Right cardiac atrium (tissue), 5 donors: ENCODE data around the gene POLR3F. TPM values are rescaled to one million over a fixed set of nuclear protein-coding genes. Genes with fewer than 3 reads are reported as not detected.

Experiments
- ATAC-seq, 2 donors: fragments of 200-7000 bp; cut with Tn5 transposase; one replicate each; pipeline versions ENCODE4 v1.8.0 to v1.9.1; 2020; ENCODE audit warnings: moderate library complexity in 2 of 2, mild to moderate bottlenecking in 1 of 2
- DNase-seq, 3 donors: peaks; one replicate each; pipeline ENCODE4 v3.0.0-alpha.2; 2020
- H3K27ac ChIP-seq: one replicate; pipeline ENCODE4 v1.5.1; 2013; ENCODE audit warnings: mild to moderate bottlenecking, low read length, control low read depth, moderate library complexity
- H3K27me3 ChIP-seq: one replicate; pipeline ENCODE4 v1.6.1; 2013; ENCODE audit not compliant: control insufficient read depth, insufficient read depth
- H3K4me1 ChIP-seq: one replicate; pipeline ENCODE4 v1.6.1; 2013; ENCODE audit warnings: low read length; ENCODE audit not compliant: control insufficient read depth, insufficient read depth
- H3K4me3 ChIP-seq: one replicate; pipeline ENCODE4 v1.5.1; 2013; ENCODE audit warnings: low read length, control low read depth
- H3K9me3 ChIP-seq: one replicate; pipeline ENCODE4 v1.6.1; 2013; ENCODE audit warnings: low read length; ENCODE audit not compliant: control insufficient read depth
- WGBS: extraction: QIAGEN DNeasy Blood & Tissue Kit; methylation state at CpG from one replicate; pipeline ENCODE4 v1.1.7; 2013; 5-methylcytosine and 5-hydroxymethylcytosine counted together
- intact Hi-C, 4 donors: fragments of 100-400 bp; cut with DNase I; formaldehyde crosslinking; loops; one replicate each; pipeline versions ENCODE4 v1.11.0 to v1.14.0; 2022 to 2023
- microRNA-seq, 2 donors: library from miRNA; unstranded; fragments of <30 nt; microRNA quantifications; one replicate each; pipeline ENCODE4 v1.2.0, GENCODE V29; 2020 to 2021
- polyA plus RNA-seq: library from polyadenylated mRNA; stranded (reverse); fragments of 200-250 nt; gene quantifications from one replicate; pipeline ENCODE4 v1.2.3, GENCODE V29; 2013
- total RNA-seq, 4 donors: library from RNA; stranded (reverse); fragmentation: NEBNext Ultra II Directional; extraction: Animal tissue kit (Norgen Biotek cat#: 25700); gene quantifications; one replicate each; pipeline ENCODE4 v1.2.1, GENCODE V29; 2021
- donor health status: healthy with polysubstance abuse.
- donor health status: DM: no; HTN: yes; CAD: no.
- donor health status: DM: no; HTN: no; CAD: no.
- donor health status: DM: no; HTN: yes; CAD: no; lungs with severe emphysema.
- donor health status: DM: yes; HTN: yes; CAD: no.

Gene POLR3F
- total and polyA plus RNA-seq, 5 donors, result 6.1 to 8.7 (median 7.4) TPM

DNA sequence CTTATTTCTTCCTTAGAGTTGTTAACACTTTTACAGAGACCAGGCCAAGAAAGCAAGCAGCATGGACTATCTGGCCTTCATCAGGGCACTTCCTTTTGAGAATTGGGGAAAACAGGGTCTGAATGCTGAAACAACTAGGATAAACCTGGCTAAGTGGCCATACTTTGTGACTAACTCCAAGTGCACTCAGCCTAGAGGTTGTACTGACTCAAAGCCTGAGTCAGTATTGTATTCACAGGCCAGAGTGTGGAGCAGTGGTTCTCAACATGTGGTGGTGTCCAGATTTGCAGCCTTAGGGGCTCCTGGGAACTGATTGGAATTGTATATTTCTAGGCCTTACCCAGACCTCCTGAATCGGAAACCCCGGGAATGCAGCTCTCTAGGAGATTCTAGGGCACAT lies 60.6 kb downstream of the POLR3F start:
- intact Hi-C loops, result no loop called here
- no peaks in the 10 kb centered on the region for H3K27me3 ChIP-seq
- DNase-seq (no peak), ATAC-seq (no peak)
- H3K4me1 ChIP-seq, result no peaks in the 10 kb centered on the region
- WGBS, result 97% methylated on average over 2 of the region's 2 CpGs
- H3K9me3 ChIP-seq, result no peaks in the 10 kb centered on the region
- H3K4me3 ChIP-seq, result no peak overlapping the region
- no peak overlapping the region for H3K27ac ChIP-seq

DNA sequence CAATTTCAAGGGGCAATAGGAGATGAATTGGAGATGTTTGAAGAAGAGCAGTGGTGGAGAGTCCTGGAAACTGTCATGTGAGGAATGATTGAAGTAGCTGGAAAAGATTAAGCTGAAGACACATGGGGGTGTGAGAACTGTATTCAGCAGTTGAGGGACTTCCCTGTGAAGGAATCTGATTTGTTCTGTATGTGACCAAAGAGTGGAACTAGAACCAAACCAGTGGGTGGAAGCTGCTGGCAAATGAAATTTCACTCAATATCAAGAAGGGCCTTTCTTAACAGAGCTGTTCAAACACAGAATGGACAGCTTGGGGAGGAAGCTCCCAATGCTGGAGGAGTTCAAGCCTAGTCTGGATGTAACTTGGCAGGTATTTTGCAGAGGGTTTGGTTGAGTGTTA lies 61.9 kb downstream of the POLR3F start:
- intact Hi-C loops, result no loop called here
- Histone ChIP-seq H3K4me1 (no peaks in the 10 kb centered on the region), H3K4me3 (no peak overlapping the region), H3K9me3 (no peaks in the 10 kb centered on the region), H3K27ac (no peak overlapping the region), H3K27me3 (no peaks in the 10 kb centered on the region)
- ATAC-seq, result no peak
- no peak for DNase-seq

DNA sequence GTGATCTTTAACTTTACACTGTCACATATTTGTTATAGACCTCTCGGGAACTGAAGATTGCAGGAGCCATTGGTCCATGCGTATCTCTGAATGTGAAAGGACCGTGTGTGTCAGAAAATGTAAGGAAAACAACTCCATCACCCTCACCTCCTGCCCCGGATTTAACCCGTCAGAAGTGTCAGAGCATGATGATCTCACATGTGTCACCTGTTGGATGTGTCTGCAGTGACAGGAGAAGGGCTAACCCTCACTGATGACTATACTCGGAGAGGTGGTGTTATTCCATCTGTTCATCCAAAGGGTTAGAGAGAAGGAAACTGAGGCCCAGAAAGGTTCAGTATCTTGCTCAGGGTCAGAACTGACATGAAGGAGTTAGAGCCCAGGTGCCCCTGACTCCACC lies 65.4 kb downstream of the POLR3F start:
- H3K4me3 ChIP-seq, result no peak overlapping the region
- no peaks in the 10 kb centered on the region for H3K27me3 ChIP-seq
- no peaks in the 10 kb centered on the region for H3K9me3 ChIP-seq
- ATAC-seq (no peak), DNase-seq (no peak)
- intact Hi-C loops, result no loop called here
- H3K27ac ChIP-seq, result no peak overlapping the region
- H3K4me1 ChIP-seq, result no peaks in the 10 kb centered on the region
- WGBS, result 86% methylated on average over 6 of the region's 6 CpGs

DNA sequence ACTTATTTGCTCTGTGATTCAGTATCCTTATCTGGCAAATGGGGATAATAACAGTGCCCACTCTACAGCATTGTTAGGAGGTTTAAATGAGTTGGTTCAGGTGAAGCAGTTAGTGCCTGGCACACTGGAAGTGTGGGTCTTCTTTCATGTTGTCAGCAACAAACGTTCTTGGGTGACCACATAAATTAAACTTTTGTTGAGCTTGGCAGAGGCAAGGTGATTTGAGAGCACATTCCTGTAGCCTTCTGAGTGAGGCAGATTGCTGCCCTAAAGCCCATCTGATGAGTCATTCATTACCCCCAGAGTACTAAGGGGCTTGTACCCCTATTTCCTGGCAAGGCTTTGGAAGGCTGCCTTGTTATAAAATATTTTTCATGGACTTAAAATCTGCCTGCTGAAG lies 66.3 kb downstream of the POLR3F start:
- no peak for DNase-seq
- Histone ChIP-seq H3K9me3 (no peaks in the 10 kb centered on the region), H3K4me1 (no peaks in the 10 kb centered on the region), H3K27ac (no peak overlapping the region), H3K4me3 (no peak overlapping the region), H3K27me3 (no peaks in the 10 kb centered on the region)
- ATAC-seq, result no peak
- 55% methylated on average over 1 of the region's 1 CpG for WGBS
- intact Hi-C loops, result no loop called here

DNA sequence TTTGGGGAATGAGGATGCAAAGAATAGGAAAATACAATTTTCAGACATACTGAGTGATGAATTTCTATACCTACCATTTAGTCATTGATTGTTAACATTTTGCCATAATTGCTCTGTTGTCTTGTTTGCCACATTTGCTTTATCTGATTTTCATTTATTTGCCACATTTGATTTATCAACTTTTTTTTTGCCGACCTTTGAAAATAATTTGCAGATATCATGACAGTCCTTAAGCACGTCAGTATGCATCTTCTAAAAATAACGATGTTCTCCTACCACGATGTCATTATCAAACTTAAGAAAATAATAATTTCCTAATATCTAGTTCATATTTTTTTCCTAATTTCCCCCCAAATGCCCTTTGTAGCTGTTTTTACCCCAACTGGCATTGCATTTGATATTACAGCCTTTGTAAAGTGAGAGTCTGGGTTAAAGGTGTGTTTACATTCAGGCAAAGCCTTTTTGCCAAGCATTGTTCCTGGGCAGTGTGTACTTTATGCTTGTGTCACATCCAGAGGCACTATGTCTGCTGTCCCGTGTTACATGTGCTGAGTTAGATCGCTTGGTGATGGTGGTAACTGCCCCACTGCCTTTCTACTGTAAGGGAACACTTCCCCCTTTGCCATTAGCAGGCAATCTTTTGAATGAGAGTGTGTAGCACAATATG lies 66.9 kb downstream of the POLR3F start:
- DNase-seq (no peak), ATAC-seq (no peak)
- H3K27me3 ChIP-seq, result no peaks in the 10 kb centered on the region
- H3K9me3 ChIP-seq, result no peaks in the 10 kb centered on the region
- no peak overlapping the region for H3K27ac ChIP-seq
- H3K4me1 ChIP-seq, result no peaks in the 10 kb centered on the region
- intact Hi-C loops, result no loop called here
- no peak overlapping the region for H3K4me3 ChIP-seq
- WGBS, result 84% methylated on average over 6 of the region's 6 CpGs

Small RNAs within 50 kb of the gene (microRNA-seq; reads per million reads assigned to microRNA genes)
- 0 to 0.84 reads per million in 2 donors for gene MIR3192

Other genes starting within 250 kb of the POLR3F start
- 10 to 100 TPM in 2 of 4 donors, 1 to 10 TPM in 2; 8.5 to 11.0 (median 10.3) TPM for gene ZNF133, start 178.9 kb upstream of the POLR3F start, total RNA-seq
- gene ZNF133, start 178.9 kb upstream of the POLR3F start, polyA plus RNA-seq, result 7.8 TPM
- gene DZANK1, start 360 bp upstream of the POLR3F start, total RNA-seq, result 1 to 10 TPM in 1 of 4 donors, under 1 TPM in 3; 0.53 to 1.0 (median 0.85) TPM
- 0.79 TPM for gene DZANK1, start 360 bp upstream of the POLR3F start, polyA plus RNA-seq
- gene RBBP9, start 29.8 kb downstream of the POLR3F start, total RNA-seq, result 10 to 100 TPM in 2 of 4 donors, 1 to 10 TPM in 2; 6.3 to 10.6 (median 9.0) TPM
- 4.2 TPM for gene RBBP9, start 29.8 kb downstream of the POLR3F start, polyA plus RNA-seq
- gene SEC23B, start 40.5 kb downstream of the POLR3F start, total RNA-seq, result 10 to 100 TPM in 3 of 4 donors, 1 to 10 TPM in 1; 7.8 to 23.9 (median 14.5) TPM
- 4.3 TPM for gene SEC23B, start 40.5 kb downstream of the POLR3F start, polyA plus RNA-seq
- gene SMIM26, start 100.0 kb downstream of the POLR3F start, total RNA-seq, result 10 to 100 TPM; 79.4 to 96.9 (median 91.2) TPM
- gene SMIM26, start 100.0 kb downstream of the POLR3F start, polyA plus RNA-seq, result 267 TPM
- gene DTD1, start 120.7 kb downstream of the POLR3F start, total RNA-seq, result 10 to 100 TPM; 10.5 to 17.8 (median 11.4) TPM
- 11.5 TPM for gene DTD1, start 120.7 kb downstream of the POLR3F start, polyA plus RNA-seq